Vagina (tissue), 2 donors: ENCODE measurements around the gene PDXK.

Source experiments
- POLR2A ChIP-seq, 2 donors: fragments of 450-650 bp; IDR thresholded peaks; one replicate each; pipeline ENCODE4 v1.6.1; 2017; ENCODE audit warnings: antibody characterized with exemption in 2 of 2, mild to moderate bottlenecking in 2 of 2, moderate library complexity in 2 of 2
- POLR2AphosphoS5 ChIP-seq, 2 donors: sonication (generic); formaldehyde crosslinking; IDR thresholded peaks; one replicate each; pipeline ENCODE4 v1.9.0; 2017; ENCODE audit warnings: antibody characterized with exemption in 2 of 2, mild to moderate bottlenecking in 2 of 2, low read depth in 1 of 2; ENCODE audit not compliant: insufficient read depth in 1 of 2
- TF ChIP-seq, protein P1 (sequence below), 3 experiments: fragments of 450-650 bp in 2 of 3; fragments of 200-600 bp in 1 of 3; sonication (generic) in 1 of 3; IDR thresholded peaks; one replicate each; pipeline ENCODE4 v1.5.1; 2017 to 2019; ENCODE audit warnings: antibody characterized with exemption in 3 of 3, mild to moderate bottlenecking in 2 of 3, moderate library complexity in 2 of 3

DNA sequence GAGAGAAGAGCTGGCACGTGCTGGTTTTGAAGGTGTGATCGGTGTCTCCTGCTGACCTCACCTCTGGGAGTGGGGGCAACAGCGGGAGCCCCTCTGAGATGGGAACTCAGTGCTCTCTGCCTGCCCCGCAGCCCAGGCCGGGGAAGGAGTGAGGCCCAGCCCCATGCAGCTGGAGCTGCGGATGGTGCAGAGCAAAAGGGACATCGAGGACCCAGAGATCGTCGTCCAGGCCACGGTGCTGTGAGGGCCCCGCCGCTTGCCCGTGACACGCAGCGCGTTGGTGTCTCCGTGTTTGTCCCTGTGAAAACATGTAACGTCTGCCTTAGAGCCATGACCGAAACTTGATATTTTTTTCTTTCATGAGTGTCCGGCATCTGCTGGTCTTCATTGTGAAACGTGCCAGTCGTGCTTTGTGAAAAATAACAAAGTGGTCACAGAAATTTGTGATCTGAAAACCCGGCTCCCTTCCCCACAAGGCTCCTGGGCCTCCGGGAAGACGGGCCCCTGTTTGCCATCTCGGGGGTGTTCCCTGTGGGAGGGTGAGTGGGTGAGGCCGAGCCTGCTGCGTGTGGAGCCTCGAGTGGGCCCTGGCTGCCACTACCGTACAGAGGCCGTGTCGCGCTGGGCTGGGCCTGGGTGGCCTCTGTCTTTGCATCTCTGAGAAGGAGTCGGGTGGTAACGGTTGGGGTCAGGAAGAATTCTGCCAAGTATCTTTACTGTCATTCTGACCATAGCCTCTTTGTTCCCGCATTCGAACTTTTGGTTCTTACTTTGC lies 37.1 kb downstream of the PDXK start:
- TF ChIP-seq, protein P1, sequence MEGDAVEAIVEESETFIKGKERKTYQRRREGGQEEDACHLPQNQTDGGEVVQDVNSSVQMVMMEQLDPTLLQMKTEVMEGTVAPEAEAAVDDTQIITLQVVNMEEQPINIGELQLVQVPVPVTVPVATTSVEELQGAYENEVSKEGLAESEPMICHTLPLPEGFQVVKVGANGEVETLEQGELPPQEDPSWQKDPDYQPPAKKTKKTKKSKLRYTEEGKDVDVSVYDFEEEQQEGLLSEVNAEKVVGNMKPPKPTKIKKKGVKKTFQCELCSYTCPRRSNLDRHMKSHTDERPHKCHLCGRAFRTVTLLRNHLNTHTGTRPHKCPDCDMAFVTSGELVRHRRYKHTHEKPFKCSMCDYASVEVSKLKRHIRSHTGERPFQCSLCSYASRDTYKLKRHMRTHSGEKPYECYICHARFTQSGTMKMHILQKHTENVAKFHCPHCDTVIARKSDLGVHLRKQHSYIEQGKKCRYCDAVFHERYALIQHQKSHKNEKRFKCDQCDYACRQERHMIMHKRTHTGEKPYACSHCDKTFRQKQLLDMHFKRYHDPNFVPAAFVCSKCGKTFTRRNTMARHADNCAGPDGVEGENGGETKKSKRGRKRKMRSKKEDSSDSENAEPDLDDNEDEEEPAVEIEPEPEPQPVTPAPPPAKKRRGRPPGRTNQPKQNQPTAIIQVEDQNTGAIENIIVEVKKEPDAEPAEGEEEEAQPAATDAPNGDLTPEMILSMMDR (IDR thresholded peaks at IDR 0.05): no peak
- TF ChIP-seq POLR2A (IDR thresholded peaks at IDR 0.05): no peak
- TF ChIP-seq POLR2AphosphoS5 (IDR thresholded peaks at IDR 0.05; ENCODE audit: insufficient read depth in 1 of 2, low read depth in 1 of 2): no peak
